Esophagus squamous epithelium (tissue), 4 donors: ENCODE results near the gene ZNF654.

Experiments
- CTCF ChIP-seq, 6 experiments: fragments of 450-650 bp in 4 of 6; fragments of 200-600 bp in 2 of 6; sonication (generic) in 2 of 6; IDR thresholded peaks; one replicate each; pipeline ENCODE4 v1.5.1; 2016 to 2019; ENCODE audit warnings: antibody characterized with exemption in 6 of 6, mild to moderate bottlenecking in 4 of 6, moderate library complexity in 4 of 6
- POLR2A ChIP-seq, 4 donors: fragments of 450-650 bp; IDR thresholded peaks; one replicate each; pipeline ENCODE4 v1.6.1; 2017; ENCODE audit warnings: antibody characterized with exemption in 4 of 4, mild to moderate bottlenecking in 4 of 4, moderate library complexity in 3 of 4

- TF ChIP-seq CTCF (IDR thresholded peaks at IDR 0.05) (no peak), POLR2A (IDR thresholded peaks at IDR 0.05) (no peak)
Measured at GRCh38 chr3:88150806-88151205, 91.8 kb downstream of the ZNF654 start.
